ENCODE measurements around the gene CHRNA5. TPM values are rescaled to one million over a fixed set of nuclear protein-coding genes. Genes with fewer than 3 reads are reported as not detected.
A peak's percentile ranks its signal among the peaks of the same experiment; 100 is the strongest.
"Not testable (repeated sequence)": the region's sequence is repeated elsewhere in the genome, so short reads cannot be mapped to it uniquely, and the experiment has no call there.

Gene CHRNA5
- total and polyA plus RNA-seq, 5 donors from 2014 or later, result 0.08 to 2.0 (median 0.61) TPM; not detected in 1

DNA sequence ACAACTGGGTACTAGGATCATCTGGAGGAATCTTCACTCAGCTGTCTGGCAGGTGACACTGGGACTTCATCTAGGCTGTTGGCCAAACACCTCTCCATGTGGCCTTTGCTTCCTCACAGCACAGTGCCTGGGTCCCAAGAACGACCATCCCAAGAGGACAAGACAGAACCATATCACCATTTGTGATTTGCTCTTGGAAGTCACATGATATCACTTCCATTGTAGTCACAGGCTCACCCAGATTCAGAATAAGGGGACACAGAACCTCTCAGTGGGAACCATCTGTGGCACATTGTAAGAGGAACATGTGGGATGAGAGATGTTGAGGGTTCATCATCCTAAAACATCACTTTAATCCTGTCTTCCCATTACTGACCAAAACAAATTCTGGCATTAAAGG lies 27.0 kb upstream of the CHRNA5 start:
- DNase-seq (no peak), ATAC-seq (ENCODE audit: low read depth in 2 of 2) (no peak)
- Histone ChIP-seq H3K36me3 (ENCODE audit: control insufficient read depth, insufficient read depth, low read length) (peaks cover 12% of the 10 kb centered on the region), H3K27ac (ENCODE audit: insufficient read depth, low read length, poor library complexity, severe bottlenecking) (no peak overlapping the region), H3K4me1 (ENCODE audit: control insufficient read depth, insufficient read depth, low read length, poor library complexity, severe bottlenecking) (peaks cover 27% of the 10 kb centered on the region), H3K9me3 (ENCODE audit: control insufficient read depth in 2 of 2, low read length in 2 of 2) (no peaks in the 10 kb centered on the region), H3K4me3 (ENCODE audit: low read depth, low read length) (no peak overlapping the region), H3K27me3 (ENCODE audit: control insufficient read depth, insufficient read depth, low read length) (no peaks in the 10 kb centered on the region)
- peak overlapping the region in 1 of 3 donors; percentile 57 for H3K27ac Mint-ChIP-seq
- H3K4me1 Mint-ChIP-seq, result peaks cover 6 to 30% (median 21%) of the 10 kb centered on the region in 4 donors
- peak overlapping the region; percentile 3 to 97 (median 80) for H3K4me3 Mint-ChIP-seq
- H3K9me3 Mint-ChIP-seq, result no peaks in the 10 kb centered on the region
- peaks cover 6% of the 10 kb centered on the region for H3K27me3 Mint-ChIP-seq
- H3K36me3 Mint-ChIP-seq, result peaks cover 14% of the 10 kb centered on the region

- Mint-ChIP-seq H3K27ac (peak overlapping the region; percentile 96 to 99 (median 99)), H3K4me1 (peaks cover 6 to 36% (median 25%) of the 10 kb centered on the region in 4 donors), H3K36me3 (peaks cover 16% of the 10 kb centered on the region), H3K4me3 (peak overlapping the region; percentile 88 to 97 (median 95))
- peaks cover 23% of the 10 kb centered on the region for H3K36me3 ChIP-seq (ENCODE audit: control insufficient read depth, insufficient read depth, low read length)
- DNase-seq; H3K27me3 ChIP-seq (ENCODE audit: control insufficient read depth, insufficient read depth, low read length); H3K9me3 ChIP-seq (ENCODE audit: control insufficient read depth in 2 of 2, low read length in 2 of 2); ATAC-seq (ENCODE audit: low read depth in 2 of 2); H3K9me3 Mint-ChIP-seq; H3K27me3 Mint-ChIP-seq: not testable (repeated sequence)
- peak overlapping the region; percentile 99 for H3K4me3 ChIP-seq (ENCODE audit: low read depth, low read length)
- peak overlapping the region; percentile 96 for H3K27ac ChIP-seq (ENCODE audit: insufficient read depth, low read length, poor library complexity, severe bottlenecking)
- peaks cover 31% of the 10 kb centered on the region for H3K4me1 ChIP-seq (ENCODE audit: control insufficient read depth, insufficient read depth, low read length, poor library complexity, severe bottlenecking)
Measured at GRCh38 chr15:78539464-78540140, 25.7 kb upstream of the CHRNA5 start.

DNA sequence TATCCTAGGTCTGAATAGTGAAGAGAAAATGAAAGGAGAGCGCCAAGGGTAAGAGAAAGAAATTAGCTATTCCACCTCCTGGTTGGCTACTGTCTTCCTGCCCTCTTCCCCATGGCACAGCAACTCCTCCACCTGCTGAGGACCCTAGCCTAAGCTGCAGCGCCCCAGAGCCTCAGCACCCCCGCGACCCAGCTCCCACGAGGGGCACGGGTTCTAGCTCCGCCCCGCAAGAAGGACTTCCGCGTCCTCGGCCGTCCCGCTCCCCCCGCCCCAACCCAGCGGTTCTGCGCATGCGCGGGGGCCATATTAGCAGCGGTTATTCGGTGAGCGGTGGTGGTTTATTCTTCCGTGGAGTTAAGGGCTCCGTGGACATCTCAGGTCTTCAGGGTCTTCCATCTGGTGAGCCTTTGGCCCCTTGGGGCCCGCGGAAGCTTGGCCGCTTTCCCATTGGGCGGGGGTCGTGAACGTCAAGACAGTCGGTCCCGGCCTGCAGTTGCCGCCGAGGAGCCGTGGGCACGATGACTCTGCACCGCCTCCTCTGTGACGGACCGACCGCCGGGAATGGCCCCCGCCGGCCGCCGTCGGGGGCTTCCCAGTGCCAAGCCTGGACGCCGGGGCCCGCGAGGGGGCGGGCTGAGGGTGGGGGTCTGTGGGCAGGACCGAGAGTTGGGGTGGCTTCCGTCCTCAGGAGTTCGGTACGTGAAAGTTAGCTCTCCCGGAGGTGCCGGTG lies 25.0 kb upstream of the CHRNA5 start, which contains the start of gene PSMA4:
Gene PSMA4 (plus strand): TSS at position 304 of the 730 bp plus-strand sequence. CDS start 1,484 bp downstream, outside the sequence.
- Mint-ChIP-seq H3K27ac (peak within 1 kb of the TSS; percentile 96 to 99 (median 99)), H3K4me3 (peak within 1 kb of the TSS; percentile 88 to 97 (median 95)), H3K36me3 (peaks cover 18% of the 10 kb centered on the region), H3K4me1 (peaks cover 6 to 40% (median 26%) of the 10 kb centered on the region in 4 donors), H3K27me3 (peaks cover 6% of the 10 kb centered on the region), H3K9me3 (no peaks in the 10 kb centered on the region)
- Histone ChIP-seq H3K36me3 (ENCODE audit: control insufficient read depth, insufficient read depth, low read length) (peaks cover 30% of the 10 kb centered on the region), H3K9me3 (ENCODE audit: control insufficient read depth in 2 of 2, low read length in 2 of 2) (no peaks in the 10 kb centered on the region), H3K27ac (ENCODE audit: insufficient read depth, low read length, poor library complexity, severe bottlenecking) (peak within 1 kb of the TSS; percentile 96), H3K27me3 (ENCODE audit: control insufficient read depth, insufficient read depth, low read length) (no peaks in the 10 kb centered on the region), H3K4me1 (ENCODE audit: control insufficient read depth, insufficient read depth, low read length, poor library complexity, severe bottlenecking) (peaks cover 31% of the 10 kb centered on the region), H3K4me3 (ENCODE audit: low read depth, low read length) (peak within 1 kb of the TSS; percentile 99)
- peak; percentile 81 to 83 for ATAC-seq (ENCODE audit: low read depth in 2 of 2)
- peak; percentile 91 to 94 (median 94) for DNase-seq

DNA sequence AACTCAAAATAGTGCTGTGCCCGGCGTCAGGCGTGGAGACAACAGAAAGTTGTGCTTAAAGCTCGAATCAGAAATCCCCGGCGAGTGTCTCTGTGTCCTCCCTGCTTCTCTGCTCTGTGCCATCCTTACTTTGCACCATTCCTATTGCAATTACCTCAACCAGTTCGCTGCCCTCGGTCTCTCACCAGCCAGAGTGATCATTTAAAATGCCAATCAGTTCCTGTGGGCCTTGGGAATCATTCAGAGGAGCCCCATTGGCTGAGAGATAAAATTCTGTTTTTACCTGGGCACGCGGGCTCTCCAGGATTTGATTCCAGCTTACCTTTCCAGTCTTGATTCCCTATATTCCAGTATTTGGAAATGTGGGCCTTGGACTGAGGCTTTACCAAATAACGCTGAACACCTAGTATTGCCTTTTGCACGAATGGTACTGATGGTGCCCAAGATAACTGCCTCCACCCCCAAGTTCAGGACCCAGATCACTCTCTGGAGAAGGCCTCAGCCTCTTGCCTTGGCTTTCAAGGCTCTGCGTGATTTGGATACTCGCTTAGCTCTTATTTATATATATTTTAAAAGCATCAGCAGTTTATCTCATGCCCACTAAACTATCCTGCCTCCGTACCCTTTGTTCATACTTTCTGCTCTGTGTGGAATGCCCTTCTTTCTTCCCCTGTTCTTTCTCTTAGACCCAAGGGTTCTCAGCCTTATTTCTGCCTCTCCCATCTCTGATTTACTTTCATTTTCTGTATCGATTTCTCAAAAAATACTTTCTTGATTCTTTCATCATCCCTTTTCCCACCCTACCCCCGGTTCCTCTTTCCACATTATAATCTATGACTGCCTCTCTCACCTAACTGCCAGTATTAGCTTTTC lies 24.2 kb upstream of the CHRNA5 start:
- Mint-ChIP-seq H3K9me3 (no peaks in the 10 kb centered on the region), H3K36me3 (peaks cover 25% of the 10 kb centered on the region), H3K4me3 (peak overlapping the region; percentile 88 to 97 (median 95)), H3K4me1 (peaks cover 6 to 45% (median 29%) of the 10 kb centered on the region in 4 donors), H3K27ac (peak overlapping the region; percentile 95 to 99 (median 96)), H3K27me3 (peaks cover 6% of the 10 kb centered on the region)
- ATAC-seq (ENCODE audit: low read depth in 2 of 2) (no peak), DNase-seq (peak in 2 of 3 donors; percentile 10 to 43)
- Histone ChIP-seq H3K36me3 (ENCODE audit: control insufficient read depth, insufficient read depth, low read length) (peaks cover 38% of the 10 kb centered on the region), H3K4me1 (ENCODE audit: control insufficient read depth, insufficient read depth, low read length, poor library complexity, severe bottlenecking) (peaks cover 31% of the 10 kb centered on the region), H3K4me3 (ENCODE audit: low read depth, low read length) (peak overlapping the region; percentile 99), H3K27ac (ENCODE audit: insufficient read depth, low read length, poor library complexity, severe bottlenecking) (peak overlapping the region; percentile 96), H3K9me3 (ENCODE audit: control insufficient read depth in 2 of 2, low read length in 2 of 2) (no peaks in the 10 kb centered on the region), H3K27me3 (ENCODE audit: control insufficient read depth, insufficient read depth, low read length) (no peaks in the 10 kb centered on the region)

GRCh38 chr15:78541744-78542034 lies 23.6 kb upstream of the CHRNA5 start:
- no peaks in the 10 kb centered on the region for H3K9me3 ChIP-seq (ENCODE audit: control insufficient read depth in 2 of 2, low read length in 2 of 2)
- peak overlapping the region; percentile 99 for H3K4me3 ChIP-seq (ENCODE audit: low read depth, low read length)
- peaks cover 31% of the 10 kb centered on the region for H3K4me1 ChIP-seq (ENCODE audit: control insufficient read depth, insufficient read depth, low read length, poor library complexity, severe bottlenecking)
- H3K36me3 ChIP-seq (ENCODE audit: control insufficient read depth, insufficient read depth, low read length), result peaks cover 43% of the 10 kb centered on the region
- peaks cover 6% of the 10 kb centered on the region for H3K27me3 Mint-ChIP-seq
- H3K27ac Mint-ChIP-seq, result peak overlapping the region; percentile 69 to 99 (median 96)
- peak overlapping the region; percentile 96 for H3K27ac ChIP-seq (ENCODE audit: insufficient read depth, low read length, poor library complexity, severe bottlenecking)
- no peaks in the 10 kb centered on the region for H3K9me3 Mint-ChIP-seq
- peaks cover 6 to 45% (median 30%) of the 10 kb centered on the region in 4 donors for H3K4me1 Mint-ChIP-seq
- H3K36me3 Mint-ChIP-seq, result peaks cover 25% of the 10 kb centered on the region
- ATAC-seq (ENCODE audit: low read depth in 2 of 2), result no peak
- peak overlapping the region; percentile 88 to 97 (median 95) for H3K4me3 Mint-ChIP-seq
- no peaks in the 10 kb centered on the region for H3K27me3 ChIP-seq (ENCODE audit: control insufficient read depth, insufficient read depth, low read length)
- DNase-seq, result no peak

- Histone ChIP-seq H3K4me3 (ENCODE audit: low read depth, low read length) (peak overlapping the region; percentile 99), H3K27ac (ENCODE audit: insufficient read depth, low read length, poor library complexity, severe bottlenecking) (peak overlapping the region; percentile 96), H3K4me1 (ENCODE audit: control insufficient read depth, insufficient read depth, low read length, poor library complexity, severe bottlenecking) (peaks cover 31% of the 10 kb centered on the region), H3K27me3 (ENCODE audit: control insufficient read depth, insufficient read depth, low read length) (no peaks in the 10 kb centered on the region), H3K9me3 (ENCODE audit: control insufficient read depth in 2 of 2, low read length in 2 of 2) (no peaks in the 10 kb centered on the region), H3K36me3 (ENCODE audit: control insufficient read depth, insufficient read depth, low read length) (peaks cover 53% of the 10 kb centered on the region)
- Mint-ChIP-seq H3K4me1 (peaks cover 6 to 45% (median 30%) of the 10 kb centered on the region in 4 donors), H3K36me3 (peaks cover 23% of the 10 kb centered on the region), H3K27ac (peak overlapping the region in 2 of 3 donors; percentile 69 to 99), H3K4me3 (peak overlapping the region; percentile 74 to 97 (median 92)), H3K27me3 (peaks cover 6% of the 10 kb centered on the region), H3K9me3 (no peaks in the 10 kb centered on the region)
- ATAC-seq (ENCODE audit: low read depth in 2 of 2) (no peak), DNase-seq (no peak)
Measured at GRCh38 chr15:78542647-78543046, 22.7 kb upstream of the CHRNA5 start.

GRCh38 chr15:78550194-78550593 lies 15.1 kb upstream of the CHRNA5 start:
- H3K27ac ChIP-seq (ENCODE audit: insufficient read depth, low read length, poor library complexity, severe bottlenecking), result no peak overlapping the region
- DNase-seq (no peak), ATAC-seq (ENCODE audit: low read depth in 2 of 2) (no peak)
- H3K36me3 ChIP-seq (ENCODE audit: control insufficient read depth, insufficient read depth, low read length), result peaks cover 58% of the 10 kb centered on the region
- no peak overlapping the region for H3K27ac Mint-ChIP-seq
- no peak overlapping the region for H3K4me3 ChIP-seq (ENCODE audit: low read depth, low read length)
- H3K4me1 Mint-ChIP-seq, result peaks cover 0 to 9% (median 4%) of the 10 kb centered on the region in 4 donors
- H3K9me3 ChIP-seq (ENCODE audit: control insufficient read depth in 2 of 2, low read length in 2 of 2), result no peaks in the 10 kb centered on the region
- no peaks in the 10 kb centered on the region for H3K27me3 ChIP-seq (ENCODE audit: control insufficient read depth, insufficient read depth, low read length)
- H3K4me1 ChIP-seq (ENCODE audit: control insufficient read depth, insufficient read depth, low read length, poor library complexity, severe bottlenecking), result no peaks in the 10 kb centered on the region
- H3K27me3 Mint-ChIP-seq, result no peaks in the 10 kb centered on the region
- H3K4me3 Mint-ChIP-seq, result no peak overlapping the region
- H3K9me3 Mint-ChIP-seq, result no peaks in the 10 kb centered on the region
- peaks cover 36% of the 10 kb centered on the region for H3K36me3 Mint-ChIP-seq

Measured in CD4-positive, CD25-positive, alpha-beta regulatory T cell (primary cell).